ENCODE results near the gene C16orf89. TPM values are rescaled to one million over a fixed set of nuclear protein-coding genes. Genes with fewer than 3 reads are reported as not detected.

The C16orf89 gene
- total RNA-seq, 4 donors from 2014 or later, result 6.3 to 39.0 (median 17.8) TPM

DNA sequence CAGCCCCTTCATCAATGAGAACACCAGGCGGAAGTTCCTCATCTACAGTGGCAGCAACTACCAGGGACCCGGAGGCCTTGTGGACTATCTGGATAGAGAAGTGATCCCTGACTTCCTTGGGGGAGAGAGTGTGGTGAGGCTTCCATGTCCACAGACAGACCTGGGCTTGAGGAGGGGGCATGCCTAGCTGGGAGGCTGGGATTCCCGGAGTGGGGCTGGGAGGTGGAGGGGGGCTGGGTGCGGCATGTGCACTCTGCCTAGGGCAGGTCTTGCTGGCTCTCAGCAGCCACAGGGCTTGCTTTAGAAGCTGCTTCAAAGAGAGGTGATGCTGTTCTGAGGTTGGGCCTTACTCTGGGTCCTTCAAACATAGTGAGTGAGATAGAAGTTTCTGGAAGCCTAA, 59.8 kb downstream of the C16orf89 start:
- Histone ChIP-seq H3K4me1 (no peaks in the 10 kb centered on the region), H3K27me3 (no peaks in the 10 kb centered on the region), H3K4me3 (no peak overlapping the region), H3K27ac (peak overlapping the region in 3 of 4 donors; percentile 0 to 80 (median 60)), H3K36me3 (no peaks in the 10 kb centered on the region), H3K9me3 (no peaks in the 10 kb centered on the region)
- WGBS, 2 donors, result 76 to 81% methylated on average over 4 of the region's 4 CpGs
- DNase-seq (ENCODE audit: low spot score in 2 of 2), result no peak
- no peak for TF ChIP-seq EP300 (IDR thresholded peaks at IDR 0.05)
- no peak for TF ChIP-seq POLR2A (IDR thresholded peaks at IDR 0.05)
- TF ChIP-seq, protein P1, sequence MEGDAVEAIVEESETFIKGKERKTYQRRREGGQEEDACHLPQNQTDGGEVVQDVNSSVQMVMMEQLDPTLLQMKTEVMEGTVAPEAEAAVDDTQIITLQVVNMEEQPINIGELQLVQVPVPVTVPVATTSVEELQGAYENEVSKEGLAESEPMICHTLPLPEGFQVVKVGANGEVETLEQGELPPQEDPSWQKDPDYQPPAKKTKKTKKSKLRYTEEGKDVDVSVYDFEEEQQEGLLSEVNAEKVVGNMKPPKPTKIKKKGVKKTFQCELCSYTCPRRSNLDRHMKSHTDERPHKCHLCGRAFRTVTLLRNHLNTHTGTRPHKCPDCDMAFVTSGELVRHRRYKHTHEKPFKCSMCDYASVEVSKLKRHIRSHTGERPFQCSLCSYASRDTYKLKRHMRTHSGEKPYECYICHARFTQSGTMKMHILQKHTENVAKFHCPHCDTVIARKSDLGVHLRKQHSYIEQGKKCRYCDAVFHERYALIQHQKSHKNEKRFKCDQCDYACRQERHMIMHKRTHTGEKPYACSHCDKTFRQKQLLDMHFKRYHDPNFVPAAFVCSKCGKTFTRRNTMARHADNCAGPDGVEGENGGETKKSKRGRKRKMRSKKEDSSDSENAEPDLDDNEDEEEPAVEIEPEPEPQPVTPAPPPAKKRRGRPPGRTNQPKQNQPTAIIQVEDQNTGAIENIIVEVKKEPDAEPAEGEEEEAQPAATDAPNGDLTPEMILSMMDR (IDR thresholded peaks at IDR 0.05), result no peak

DNA sequence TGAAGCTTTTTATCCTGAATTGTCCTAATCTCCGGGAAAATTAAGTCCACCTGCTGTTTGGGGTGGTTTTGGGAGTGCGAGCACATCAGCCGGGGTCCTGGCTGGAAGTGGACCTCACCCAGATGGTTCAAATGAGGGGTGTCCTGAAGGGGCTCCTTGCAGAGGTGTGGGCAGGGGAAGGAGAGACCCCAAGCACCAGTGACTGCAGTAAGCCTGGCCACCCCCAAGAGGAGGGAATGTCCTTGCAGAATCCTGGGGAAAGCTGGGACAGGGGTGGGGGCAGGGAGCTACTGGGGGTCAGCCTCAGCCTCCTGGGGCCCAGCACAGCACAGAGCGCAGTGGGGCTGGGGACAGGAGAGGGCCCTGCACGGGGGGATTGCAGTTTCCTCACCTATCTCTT, 61.4 kb downstream of the C16orf89 start:
- H3K4me3 ChIP-seq, result no peak overlapping the region
- H3K27me3 ChIP-seq, result no peaks in the 10 kb centered on the region
- H3K27ac ChIP-seq, result peak overlapping the region in 1 of 4 donors; percentile 63
- WGBS, 2 donors, result 77 to 85% methylated on average over 5 of the region's 5 CpGs
- no peak for DNase-seq (ENCODE audit: low spot score in 2 of 2)
- no peaks in the 10 kb centered on the region for H3K4me1 ChIP-seq
- H3K36me3 ChIP-seq, result no peaks in the 10 kb centered on the region
- no peaks in the 10 kb centered on the region for H3K9me3 ChIP-seq
- TF ChIP-seq POLR2A (IDR thresholded peaks at IDR 0.05) (no peak), EP300 (IDR thresholded peaks at IDR 0.05) (no peak)
- TF ChIP-seq, protein P1 (IDR thresholded peaks at IDR 0.05), result no peak

DNA sequence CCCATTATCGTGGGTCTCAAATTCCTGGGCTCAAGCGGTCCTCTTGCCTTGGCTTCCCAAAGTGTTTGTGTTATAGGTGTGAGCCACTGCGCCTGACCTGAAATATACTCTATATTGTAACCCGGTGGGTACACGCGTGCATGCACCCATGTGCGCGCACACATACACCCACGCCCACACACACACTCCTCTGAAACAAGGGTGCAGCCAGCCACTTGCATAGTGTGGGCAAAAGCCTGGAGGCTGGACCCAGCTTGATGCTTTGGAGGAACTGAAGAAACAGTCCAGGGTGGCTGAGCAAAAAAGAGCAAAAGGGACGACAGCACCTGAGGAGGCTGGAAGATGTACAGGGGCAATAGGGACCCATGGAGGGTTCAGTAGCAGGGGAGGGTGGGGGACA, 61.9 kb downstream of the C16orf89 start:
- Histone ChIP-seq H3K27me3 (no peaks in the 10 kb centered on the region), H3K36me3 (no peaks in the 10 kb centered on the region)

DNA sequence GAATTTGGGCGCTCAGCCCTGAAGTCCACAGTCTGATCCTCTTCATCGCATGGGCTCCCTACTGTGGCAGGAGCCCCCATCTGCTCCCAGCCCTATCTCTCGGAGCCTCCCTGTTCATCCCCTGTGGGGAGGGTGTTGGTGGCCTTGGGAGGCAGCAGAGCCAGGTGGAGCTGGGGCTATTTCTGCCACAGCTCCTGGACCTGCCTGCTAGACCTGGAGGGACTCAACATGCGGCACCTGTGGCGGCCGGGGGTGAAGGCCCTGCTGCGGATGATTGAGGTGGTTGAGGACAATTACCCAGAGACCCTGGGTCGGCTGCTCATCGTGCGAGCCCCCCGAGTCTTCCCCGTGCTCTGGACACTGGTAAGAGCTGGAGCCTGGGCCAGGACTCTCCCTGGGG, 62.5 kb downstream of the C16orf89 start:
- Histone ChIP-seq H3K4me3 (no peak overlapping the region), H3K27me3 (no peaks in the 10 kb centered on the region), H3K36me3 (no peaks in the 10 kb centered on the region), H3K9me3 (no peaks in the 10 kb centered on the region), H3K27ac (peak overlapping the region in 3 of 4 donors; percentile 20 to 63 (median 50)), H3K4me1 (no peaks in the 10 kb centered on the region)
- 72 to 79% methylated on average over 11 to 12 of the region's 12 CpGs for WGBS, 2 donors
- DNase-seq (ENCODE audit: low spot score in 2 of 2), result no peak
- TF ChIP-seq, protein P1 (IDR thresholded peaks at IDR 0.05), result no peak
- TF ChIP-seq EP300 (IDR thresholded peaks at IDR 0.05), result no peak
- TF ChIP-seq POLR2A (IDR thresholded peaks at IDR 0.05), result no peak

More for the DNA sequence above, 61.9 kb downstream of the C16orf89 start:
- Histone ChIP-seq H3K4me1 (no peaks in the 10 kb centered on the region), H3K4me3 (no peak overlapping the region), H3K9me3 (no peaks in the 10 kb centered on the region), H3K27ac (peak overlapping the region in 2 of 4 donors; percentile 50 to 63)
- WGBS, 2 donors, result 88 to 93% methylated on average over 10 of the region's 10 CpGs
- no peak for DNase-seq (ENCODE audit: low spot score in 2 of 2)
- TF ChIP-seq, protein P1 (IDR thresholded peaks at IDR 0.05), result no peak
- TF ChIP-seq POLR2A (IDR thresholded peaks at IDR 0.05) (no peak), EP300 (IDR thresholded peaks at IDR 0.05) (no peak)

DNA sequence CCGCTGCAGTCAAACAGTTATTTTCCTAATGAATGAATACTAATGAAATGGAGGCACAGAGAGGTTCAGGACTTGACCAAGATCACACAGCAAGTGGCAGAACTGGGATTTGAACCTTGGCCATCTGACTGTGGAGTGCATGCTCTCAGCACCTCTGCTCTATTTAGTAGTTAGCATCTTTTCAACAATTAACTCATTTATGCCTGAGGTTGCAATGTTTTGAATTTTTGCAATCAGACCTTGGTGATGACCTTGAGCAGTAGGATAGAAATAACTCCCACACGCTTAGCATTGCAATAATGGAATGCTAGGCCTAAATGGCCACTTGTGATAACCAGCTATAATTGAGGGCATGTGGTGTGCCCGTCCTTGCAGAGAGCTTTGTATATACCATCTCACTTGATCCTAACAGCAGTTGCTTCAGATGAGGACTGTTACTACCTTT, 63.0 kb downstream of the C16orf89 start:
- H3K4me3 ChIP-seq, result no peak overlapping the region
- H3K9me3 ChIP-seq, result no peaks in the 10 kb centered on the region
- no peaks in the 10 kb centered on the region for H3K4me1 ChIP-seq
- H3K36me3 ChIP-seq, result no peaks in the 10 kb centered on the region
- no peaks in the 10 kb centered on the region for H3K27me3 ChIP-seq
- WGBS, 2 donors, result 65 to 69% methylated on average over 3 of the region's 3 CpGs
- TF ChIP-seq, protein P1 (IDR thresholded peaks at IDR 0.05), result no peak
- no peak for TF ChIP-seq EP300 (IDR thresholded peaks at IDR 0.05)
- TF ChIP-seq POLR2A (IDR thresholded peaks at IDR 0.05), result no peak
- DNase-seq (ENCODE audit: low spot score in 2 of 2), result no peak
- peak overlapping the region in 3 of 4 donors; percentile 20 to 63 (median 50) for H3K27ac ChIP-seq
